Hair follicle dermal papilla cell (primary cell): ENCODE data around the gene SMG9. TPM values are rescaled to one million over a fixed set of nuclear protein-coding genes. Genes with fewer than 3 reads are reported as not detected.

Experiments
- total RNA-seq: library from RNA; depleted of rRNA; stranded (reverse); fragments of >200 nt; gene quantifications from 2 replicates; pipeline ENCODE4 v1.2.3, GENCODE V29; 2012

The SMG9 gene
- 16.8 and 19.8 TPM in 2 replicates for total RNA-seq

GRCh38 chr19:43754503-43755255 is at the start of gene SMG9:
Gene SMG9 (minus strand): TSS chr19:43754962. CDS start chr19:43750741, 4,221 bp downstream.

GRCh38 chr19:43802216-43802951 is 47.6 kb upstream of the SMG9 start, which contains the start of gene LYPD5:
Gene LYPD5 (minus strand): TSS chr19:43802447. CDS start chr19:43802380, 67 bp downstream.

GRCh38 chr19:43780706-43781525 is 26.2 kb upstream of the SMG9 start, which contains the start of gene KCNN4:
Gene KCNN4 (minus strand): TSS chr19:43780973. CDS start chr19:43780861, 112 bp downstream.

GRCh38 chr19:43715776-43716175 is 39.0 kb downstream of the SMG9 start, which contains the start of gene IRGC:
Gene IRGC (plus strand): TSS chr19:43716076. CDS start chr19:43718559, 2,483 bp downstream.

Other genes with a start within 250 kb of the SMG9 start
- 46.4 and 80.8 TPM in 2 replicates for gene ETHE1, start 227.8 kb downstream of the SMG9 start, total RNA-seq
- 0.32 TPM in 1 of 2 replicates, not detected in the other for gene ZNF575, start 221.8 kb downstream of the SMG9 start, total RNA-seq
- gene XRCC1, start 179.4 kb downstream of the SMG9 start, total RNA-seq = 13.1 and 18.8 TPM in 2 replicates
- gene PINLYP, start 179.2 kb downstream of the SMG9 start, total RNA-seq = 3.0 and 3.6 TPM in 2 replicates
- gene IRGQ, start 158.8 kb downstream of the SMG9 start, total RNA-seq = 19.9 and 24.2 TPM in 2 replicates
- gene ZNF576, start 158.4 kb downstream of the SMG9 start, total RNA-seq = 8.8 and 11.1 TPM in 2 replicates
- 0.24 TPM in 1 of 2 replicates, not detected in the other for gene SRRM5, start 142.9 kb downstream of the SMG9 start, total RNA-seq
- gene ZNF428, start 135.3 kb downstream of the SMG9 start, total RNA-seq = 20.2 and 25.6 TPM in 2 replicates
- 0.12 and 0.65 TPM in 2 replicates for gene CADM4, start 115.1 kb downstream of the SMG9 start, total RNA-seq
- gene PLAUR, start 84.8 kb downstream of the SMG9 start, total RNA-seq = 61.3 and 73.6 TPM in 2 replicates
- not detected in 2 replicates for gene IRGC, start 38.9 kb downstream of the SMG9 start, total RNA-seq
- gene KCNN4, start 26.0 kb upstream of the SMG9 start, total RNA-seq = 6.0 and 6.4 TPM in 2 replicates
- gene LYPD5, start 47.5 kb upstream of the SMG9 start, total RNA-seq = 0.24 and 0.65 TPM in 2 replicates
- gene ZNF283, start 72.4 kb upstream of the SMG9 start, total RNA-seq = 13.7 and 21.3 TPM in 2 replicates
- 2.4 and 3.8 TPM in 2 replicates for gene ZNF404, start 129.0 kb upstream of the SMG9 start, total RNA-seq
- 14.3 and 20.4 TPM in 2 replicates for gene ZNF45, start 180.3 kb upstream of the SMG9 start, total RNA-seq
- 13.1 and 14.4 TPM in 2 replicates for gene ZNF221, start 196.3 kb upstream of the SMG9 start, total RNA-seq
- gene ZNF155, start 229.2 kb upstream of the SMG9 start, total RNA-seq = 8.0 and 13.3 TPM in 2 replicates
- gene ZNF230, start 248.0 kb upstream of the SMG9 start, total RNA-seq = 3.2 and 3.7 TPM in 2 replicates